GM18867 (cell line): Measurements from ENCODE around the gene APBA1.
"Not testable (repeated sequence)": the region's sequence is repeated elsewhere in the genome, so short reads cannot be mapped to it uniquely, and the experiment has no call there.

ENCODE experiments used
- ATAC-seq: cut with Tn5 transposase; IDR thresholded peaks from one replicate; pipeline ENCODE4 v1.9.1; 2021; ENCODE audit warnings: mild to moderate bottlenecking, moderate library complexity; ENCODE audit not compliant: unreplicated experiment

APBA1 gene

GRCh38 chr9:69454321-69454720 lies 217.8 kb downstream of the APBA1 start:
- no peak for ATAC-seq

- no peak for ATAC-seq
Measured at GRCh38 chr9:69453746-69454145, 218.4 kb downstream of the APBA1 start.

- ATAC-seq = no peak
Measured at GRCh38 chr9:69452110-69452782, 219.9 kb downstream of the APBA1 start.

GRCh38 chr9:69446496-69446895 lies 225.7 kb downstream of the APBA1 start:
- no peak for ATAC-seq

GRCh38 chr9:69445251-69445650 lies 226.9 kb downstream of the APBA1 start:
- no peak for ATAC-seq

GRCh38 chr9:69444791-69445190 lies 227.4 kb downstream of the APBA1 start:
- no peak for ATAC-seq

GRCh38 chr9:69444021-69444420 lies 228.2 kb downstream of the APBA1 start:
- no peak for ATAC-seq

- no peak for ATAC-seq
Measured at GRCh38 chr9:69443178-69443577, 229.0 kb downstream of the APBA1 start.

- no peak for ATAC-seq
Measured at GRCh38 chr9:69442486-69442885, 229.7 kb downstream of the APBA1 start.

GRCh38 chr9:69440254-69440955 lies 231.8 kb downstream of the APBA1 start:
- ATAC-seq = not testable (repeated sequence)

GRCh38 chr9:69439654-69440053 lies 232.5 kb downstream of the APBA1 start:
- not testable (repeated sequence) for ATAC-seq

GRCh38 chr9:69433968-69434367 lies 238.2 kb downstream of the APBA1 start:
- ATAC-seq = no peak

- ATAC-seq = no peak
Measured at GRCh38 chr9:69433392-69433791, 238.8 kb downstream of the APBA1 start.

GRCh38 chr9:69432623-69433022 lies 239.5 kb downstream of the APBA1 start:
- ATAC-seq = no peak

- ATAC-seq = no peak
Measured at GRCh38 chr9:69431777-69432176, 240.4 kb downstream of the APBA1 start.

- ATAC-seq = no peak
Measured at GRCh38 chr9:69431203-69431602, 241.0 kb downstream of the APBA1 start.

GRCh38 chr9:69430206-69430605 lies 242.0 kb downstream of the APBA1 start:
- ATAC-seq = no peak

GRCh38 chr9:69429281-69429680 lies 242.9 kb downstream of the APBA1 start:
- no peak for ATAC-seq

- ATAC-seq = no peak
Measured at GRCh38 chr9:69428017-69428785, 244.0 kb downstream of the APBA1 start.

GRCh38 chr9:69427286-69427685 lies 244.9 kb downstream of the APBA1 start:
- ATAC-seq = no peak

- ATAC-seq = no peak
Measured at GRCh38 chr9:69425136-69425801, 246.9 kb downstream of the APBA1 start.
